ENCODE results near the gene FAM20C.

GRCh38 chr7:240146-240676 lies 47.8 kb downstream of the FAM20C start:
- TF ChIP-seq EZH2 (IDR thresholded peaks at IDR 0.05; ENCODE audit: low read length, unreplicated experiment) = no peak
- TF ChIP-seq CTCF (conservative IDR thresholded peaks at IDR 0.05; ENCODE audit: low read depth, low read length) = no peak
- no peak for TF ChIP-seq EZH2phosphoT487 (IDR thresholded peaks at IDR 0.05; ENCODE audit: borderline replicate concordance, low read length)

Measured in PC-3 (cell line).